Nephron progenitor cell (in vitro differentiated cells): ENCODE data around the gene INSR.
"Not testable (repeated sequence)": the region's sequence is repeated elsewhere in the genome, so short reads cannot be mapped to it uniquely, and the experiment has no call there.

Source experiments
- DNase-seq: peaks from one replicate; pipeline ENCODE4 v3.0.0; 2021
- H3K27ac Mint-ChIP-seq: 2 replicates; pipeline ENCODE4 v1.8.0; 2021; ENCODE audit warnings: mild to moderate bottlenecking, moderate library complexity, mixed read lengths
- H3K27me3 Mint-ChIP-seq: 2 replicates; pipeline ENCODE4 v1.8.0; 2021; ENCODE audit warnings: mild to moderate bottlenecking, low read depth, mixed read lengths; ENCODE audit not compliant: poor library complexity
- H3K36me3 Mint-ChIP-seq: 2 replicates; pipeline ENCODE4 v1.8.0; 2021; ENCODE audit warnings: low read depth, mixed read lengths
- H3K4me1 Mint-ChIP-seq: 2 replicates; pipeline ENCODE4 v1.8.0; 2021; ENCODE audit warnings: mixed read lengths
- H3K4me3 Mint-ChIP-seq: 2 replicates; pipeline ENCODE4 v1.8.0; 2021; ENCODE audit warnings: mild to moderate bottlenecking, moderate library complexity, mixed read lengths
- H3K9me3 Mint-ChIP-seq: 2 replicates; pipeline ENCODE4 v1.8.0; 2021; ENCODE audit warnings: mild to moderate bottlenecking, moderate library complexity, mixed read lengths
- CTCF ChIP-seq: fragments of 200-600 bp; sonication (generic); IDR thresholded peaks from 2 replicates; pipeline ENCODE4 v1.5.0; 2021; ENCODE audit warnings: antibody characterized with exemption

Gene INSR

GRCh38 chr19:7153022-7153421 lies 141.2 kb downstream of the INSR start:
- Mint-ChIP-seq H3K27ac (no peak overlapping the region), H3K4me3 (no peak overlapping the region), H3K27me3 (peaks cover 2% of the 10 kb centered on the region), H3K9me3 (no peaks in the 10 kb centered on the region), H3K4me1 (no peaks in the 10 kb centered on the region), H3K36me3 (peaks cover 17% of the 10 kb centered on the region)
- TF ChIP-seq CTCF: no peak
- no peak for DNase-seq

GRCh38 chr19:7152568-7152967 lies 141.6 kb downstream of the INSR start:
- no peaks in the 10 kb centered on the region for H3K9me3 Mint-ChIP-seq
- no peak overlapping the region for H3K4me3 Mint-ChIP-seq
- DNase-seq: peak; percentile 15
- TF ChIP-seq CTCF: no peak
- H3K4me1 Mint-ChIP-seq: no peaks in the 10 kb centered on the region
- H3K27me3 Mint-ChIP-seq: peaks cover 2% of the 10 kb centered on the region
- H3K27ac Mint-ChIP-seq: no peak overlapping the region
- peaks cover 18% of the 10 kb centered on the region for H3K36me3 Mint-ChIP-seq

GRCh38 chr19:7149956-7150705 lies 144.1 kb downstream of the INSR start:
- no peak overlapping the region for H3K4me3 Mint-ChIP-seq
- H3K27me3 Mint-ChIP-seq: no peaks in the 10 kb centered on the region
- TF ChIP-seq CTCF: no peak
- H3K36me3 Mint-ChIP-seq: peaks cover 22% of the 10 kb centered on the region
- H3K9me3 Mint-ChIP-seq: peaks cover 13% of the 10 kb centered on the region
- no peak for DNase-seq
- H3K4me1 Mint-ChIP-seq: no peaks in the 10 kb centered on the region
- H3K27ac Mint-ChIP-seq: no peak overlapping the region

GRCh38 chr19:7147119-7147675 lies 147.0 kb downstream of the INSR start:
- H3K4me1 Mint-ChIP-seq, H3K27me3 Mint-ChIP-seq, H3K27ac Mint-ChIP-seq, H3K4me3 Mint-ChIP-seq, DNase-seq: not testable (repeated sequence)
- H3K9me3 Mint-ChIP-seq: peaks cover 13% of the 10 kb centered on the region
- peaks cover 25% of the 10 kb centered on the region for H3K36me3 Mint-ChIP-seq

GRCh38 chr19:7146086-7146485 lies 148.1 kb downstream of the INSR start:
- H3K4me1 Mint-ChIP-seq, H3K27ac Mint-ChIP-seq: not testable (repeated sequence)

GRCh38 chr19:7145494-7145893 lies 148.7 kb downstream of the INSR start:
- Mint-ChIP-seq H3K4me1 (no peaks in the 10 kb centered on the region), H3K36me3 (peaks cover 42% of the 10 kb centered on the region), H3K4me3 (no peak overlapping the region), H3K9me3 (peaks cover 22% of the 10 kb centered on the region), H3K27me3 (no peaks in the 10 kb centered on the region), H3K27ac (no peak overlapping the region)
- TF ChIP-seq CTCF: no peak
- no peak for DNase-seq

More at GRCh38 chr19:7146086-7146485, 148.1 kb downstream of the INSR start:
- Mint-ChIP-seq H3K36me3 (peaks cover 36% of the 10 kb centered on the region), H3K9me3 (peaks cover 22% of the 10 kb centered on the region)
- H3K27me3 Mint-ChIP-seq, H3K4me3 Mint-ChIP-seq, DNase-seq: not testable (repeated sequence)

- Mint-ChIP-seq H3K9me3 (peaks cover 33% of the 10 kb centered on the region), H3K27me3 (no peaks in the 10 kb centered on the region), H3K4me3 (no peak overlapping the region), H3K36me3 (peaks cover 63% of the 10 kb centered on the region), H3K27ac (no peak overlapping the region), H3K4me1 (no peaks in the 10 kb centered on the region)
- TF ChIP-seq CTCF: no peak
- DNase-seq: no peak
Observed at GRCh38 chr19:7142771-7143170, 151.4 kb downstream of the INSR start.
